Measurements from ENCODE around the gene GC. TPM values are rescaled to one million over a fixed set of nuclear protein-coding genes. Genes with fewer than 3 reads are reported as not detected.

GC gene
- total RNA-seq, 1 donor from 2014 or later = 0.86 TPM

- H3K27me3 ChIP-seq (ENCODE audit: low read depth) = no peaks in the 10 kb centered on the region
- TF ChIP-seq, protein P1, sequence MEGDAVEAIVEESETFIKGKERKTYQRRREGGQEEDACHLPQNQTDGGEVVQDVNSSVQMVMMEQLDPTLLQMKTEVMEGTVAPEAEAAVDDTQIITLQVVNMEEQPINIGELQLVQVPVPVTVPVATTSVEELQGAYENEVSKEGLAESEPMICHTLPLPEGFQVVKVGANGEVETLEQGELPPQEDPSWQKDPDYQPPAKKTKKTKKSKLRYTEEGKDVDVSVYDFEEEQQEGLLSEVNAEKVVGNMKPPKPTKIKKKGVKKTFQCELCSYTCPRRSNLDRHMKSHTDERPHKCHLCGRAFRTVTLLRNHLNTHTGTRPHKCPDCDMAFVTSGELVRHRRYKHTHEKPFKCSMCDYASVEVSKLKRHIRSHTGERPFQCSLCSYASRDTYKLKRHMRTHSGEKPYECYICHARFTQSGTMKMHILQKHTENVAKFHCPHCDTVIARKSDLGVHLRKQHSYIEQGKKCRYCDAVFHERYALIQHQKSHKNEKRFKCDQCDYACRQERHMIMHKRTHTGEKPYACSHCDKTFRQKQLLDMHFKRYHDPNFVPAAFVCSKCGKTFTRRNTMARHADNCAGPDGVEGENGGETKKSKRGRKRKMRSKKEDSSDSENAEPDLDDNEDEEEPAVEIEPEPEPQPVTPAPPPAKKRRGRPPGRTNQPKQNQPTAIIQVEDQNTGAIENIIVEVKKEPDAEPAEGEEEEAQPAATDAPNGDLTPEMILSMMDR (IDR thresholded peaks at IDR 0.05) = no peak
- H3K27ac ChIP-seq = no peak overlapping the region
- no peaks in the 10 kb centered on the region for H3K36me3 ChIP-seq
- no peak for ATAC-seq
- intact Hi-C loops (cut with DNase I) = loop anchor here (10.0 kb wide), 1 partner anchor 527 kb away; no protein-coding TSS in a partner anchor
- H3K4me1 ChIP-seq = no peaks in the 10 kb centered on the region
- no peak overlapping the region for H3K4me3 ChIP-seq
- H3K9me3 ChIP-seq = no peaks in the 10 kb centered on the region
- DNase-seq = no peak
These were observed 72.6 kb downstream of the GC start for GRCh38 chr4:71711044-71711984.

DNA sequence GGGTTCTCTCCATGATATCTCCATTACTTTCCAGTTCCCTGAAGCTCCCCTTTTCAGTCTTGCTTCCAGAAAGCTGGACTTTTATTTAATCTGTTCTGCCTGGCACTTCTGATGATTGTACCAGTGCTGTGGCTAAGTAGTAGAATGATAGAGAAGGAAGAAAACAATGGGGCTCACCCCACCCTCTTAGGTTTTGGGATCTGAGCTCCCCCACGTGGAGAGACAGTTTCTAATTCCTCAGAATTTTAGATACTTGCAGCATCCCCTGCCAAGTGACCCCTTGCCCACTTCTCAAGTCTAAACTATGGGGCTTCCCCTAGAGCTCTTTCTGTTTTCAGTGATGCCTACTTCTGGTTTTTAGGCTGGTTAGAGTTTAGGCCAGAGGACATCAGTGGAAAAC is 73.9 kb downstream of the GC start:
- no peaks in the 10 kb centered on the region for H3K4me1 ChIP-seq
- intact Hi-C loops (cut with DNase I) = loop anchor here (10.0 kb wide), 1 partner anchor 525 kb away; no protein-coding TSS in a partner anchor
- TF ChIP-seq, protein P1 (IDR thresholded peaks at IDR 0.05) = no peak
- DNase-seq = no peak
- no peaks in the 10 kb centered on the region for H3K36me3 ChIP-seq
- no peaks in the 10 kb centered on the region for H3K9me3 ChIP-seq
- no peak overlapping the region for H3K27ac ChIP-seq
- H3K4me3 ChIP-seq = no peak overlapping the region
- no peaks in the 10 kb centered on the region for H3K27me3 ChIP-seq (ENCODE audit: low read depth)
- no peak for ATAC-seq

DNA sequence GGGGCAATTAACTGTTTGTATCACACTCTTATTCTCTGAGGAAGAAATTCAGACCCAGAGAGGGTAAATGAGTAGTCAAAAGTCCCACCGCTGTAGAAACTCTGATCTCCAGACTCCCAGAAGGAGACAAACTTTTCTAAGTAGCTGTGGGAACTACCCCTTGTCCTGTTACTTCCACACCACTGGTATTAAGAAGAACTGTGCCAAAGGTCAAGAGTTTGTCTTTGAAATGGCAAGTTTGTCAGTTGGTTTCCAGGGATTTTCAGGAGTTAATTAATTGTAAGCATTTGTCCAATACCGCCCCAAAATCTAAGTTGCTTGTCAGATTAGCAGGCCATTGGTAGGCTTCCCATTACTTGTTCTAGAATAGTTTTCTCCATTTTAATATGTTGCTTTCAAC is 85.7 kb downstream of the GC start:
- H3K27ac ChIP-seq = no peak overlapping the region
- no peaks in the 10 kb centered on the region for H3K9me3 ChIP-seq
- ATAC-seq = no peak
- no peak overlapping the region for H3K4me3 ChIP-seq
- TF ChIP-seq, protein P1 (IDR thresholded peaks at IDR 0.05) = no peak
- H3K27me3 ChIP-seq (ENCODE audit: low read depth) = no peaks in the 10 kb centered on the region
- H3K4me1 ChIP-seq = no peaks in the 10 kb centered on the region
- H3K36me3 ChIP-seq = no peaks in the 10 kb centered on the region
- intact Hi-C loops (cut with DNase I) = no loop called here
- no peak for DNase-seq

DNA sequence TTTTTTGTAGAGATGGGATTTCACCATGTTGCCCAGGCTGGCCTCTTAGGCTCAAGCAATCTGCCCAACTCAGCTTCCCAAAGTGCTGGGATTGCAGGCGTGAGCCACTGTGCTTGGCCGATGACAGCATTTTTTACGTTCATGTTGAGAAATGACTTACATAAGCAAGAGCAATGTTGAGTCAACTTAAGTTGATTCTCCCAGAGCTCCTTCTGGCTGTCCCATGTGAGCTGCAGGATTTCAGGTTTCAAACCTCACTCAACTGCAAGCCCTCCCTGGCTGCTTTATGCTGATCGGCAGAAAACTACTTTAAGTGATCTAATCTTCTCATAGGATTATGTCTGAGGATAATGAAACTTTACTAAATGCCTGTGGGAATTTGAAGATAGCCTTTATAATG is 86.8 kb downstream of the GC start:
- Histone ChIP-seq H3K27ac (no peak overlapping the region), H3K9me3 (no peaks in the 10 kb centered on the region), H3K4me1 (no peaks in the 10 kb centered on the region), H3K36me3 (no peaks in the 10 kb centered on the region), H3K4me3 (no peak overlapping the region), H3K27me3 (ENCODE audit: low read depth) (no peaks in the 10 kb centered on the region)
- TF ChIP-seq, protein P1 (IDR thresholded peaks at IDR 0.05) = no peak
- DNase-seq (no peak), ATAC-seq (no peak)
- intact Hi-C loops (cut with DNase I) = no loop called here

- no peak overlapping the region for H3K4me3 ChIP-seq
- DNase-seq = no peak
- no peaks in the 10 kb centered on the region for H3K4me1 ChIP-seq
- no peak overlapping the region for H3K27ac ChIP-seq
- no peak for ATAC-seq
- H3K36me3 ChIP-seq = no peaks in the 10 kb centered on the region
- TF ChIP-seq, protein P1 (IDR thresholded peaks at IDR 0.05) = no peak
- no peaks in the 10 kb centered on the region for H3K9me3 ChIP-seq
- no peaks in the 10 kb centered on the region for H3K27me3 ChIP-seq (ENCODE audit: low read depth)
- intact Hi-C loops (cut with DNase I) = no loop called here
These were observed 88.9 kb downstream of the GC start for GRCh38 chr4:71694961-71695360.
